Hepatocyte (in vitro differentiated cells): ENCODE results near the gene ETFB.

Source experiments
- EZH2 ChIP-seq: fragments of 200-600 bp; sonication (generic); IDR thresholded peaks from 2 replicates; pipeline ENCODE4 v1.6.1; 2016; ENCODE audit warnings: antibody characterized with exemption, mild to moderate bottlenecking, borderline replicate concordance
- EZH2phosphoT487 ChIP-seq: fragments of 200-600 bp; sonication (generic); IDR thresholded peaks from one replicate; pipeline ENCODE4 v1.6.1; 2018; ENCODE audit warnings: antibody characterized with exemption, mild to moderate bottlenecking, low read depth, moderate library complexity; ENCODE audit not compliant: unreplicated experiment, severe bottlenecking
- TF ChIP-seq, protein P1 (sequence below): fragments of 200-600 bp; sonication (generic); IDR thresholded peaks from 2 replicates; pipeline ENCODE4 v1.5.1; 2016; ENCODE audit warnings: antibody characterized with exemption, mild to moderate bottlenecking; ENCODE audit not compliant: poor library complexity

DNA sequence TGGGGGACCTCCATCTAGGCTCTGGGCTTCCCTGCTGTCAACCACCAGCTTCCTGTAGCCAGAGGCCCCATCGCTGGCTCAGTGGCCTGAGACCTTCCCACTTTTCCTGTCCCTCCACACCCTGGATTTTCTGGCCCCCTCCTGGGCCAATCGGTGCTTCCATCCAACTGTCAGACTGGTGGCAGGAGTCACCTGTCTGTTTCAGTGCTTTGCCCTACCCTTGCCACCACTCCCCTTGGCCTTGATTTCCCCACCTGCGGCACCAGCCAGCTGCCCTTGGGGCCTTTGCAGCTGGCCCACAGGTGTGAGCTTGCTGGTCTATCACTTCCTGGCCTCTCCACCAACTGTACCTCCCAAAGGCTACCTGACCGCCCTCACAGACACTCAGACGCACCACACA is 36.8 kb downstream of the ETFB start:
- TF ChIP-seq EZH2phosphoT487: no peak
- TF ChIP-seq, protein P1, sequence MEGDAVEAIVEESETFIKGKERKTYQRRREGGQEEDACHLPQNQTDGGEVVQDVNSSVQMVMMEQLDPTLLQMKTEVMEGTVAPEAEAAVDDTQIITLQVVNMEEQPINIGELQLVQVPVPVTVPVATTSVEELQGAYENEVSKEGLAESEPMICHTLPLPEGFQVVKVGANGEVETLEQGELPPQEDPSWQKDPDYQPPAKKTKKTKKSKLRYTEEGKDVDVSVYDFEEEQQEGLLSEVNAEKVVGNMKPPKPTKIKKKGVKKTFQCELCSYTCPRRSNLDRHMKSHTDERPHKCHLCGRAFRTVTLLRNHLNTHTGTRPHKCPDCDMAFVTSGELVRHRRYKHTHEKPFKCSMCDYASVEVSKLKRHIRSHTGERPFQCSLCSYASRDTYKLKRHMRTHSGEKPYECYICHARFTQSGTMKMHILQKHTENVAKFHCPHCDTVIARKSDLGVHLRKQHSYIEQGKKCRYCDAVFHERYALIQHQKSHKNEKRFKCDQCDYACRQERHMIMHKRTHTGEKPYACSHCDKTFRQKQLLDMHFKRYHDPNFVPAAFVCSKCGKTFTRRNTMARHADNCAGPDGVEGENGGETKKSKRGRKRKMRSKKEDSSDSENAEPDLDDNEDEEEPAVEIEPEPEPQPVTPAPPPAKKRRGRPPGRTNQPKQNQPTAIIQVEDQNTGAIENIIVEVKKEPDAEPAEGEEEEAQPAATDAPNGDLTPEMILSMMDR: no peak
- TF ChIP-seq EZH2: no peak
